LNCAP (cell line): Measurements from ENCODE around the gene JUP.
A peak's percentile ranks its signal among the peaks of the same experiment; 100 is the strongest.

ENCODE experiments used
- CTCF ChIP-seq: fragments of 450-650 bp; IDR thresholded peaks from 2 replicates; pipeline ENCODE4 v1.5.1; 2017; ENCODE audit warnings: mild to moderate bottlenecking

Gene JUP

GRCh38 chr17:41750862-41751261 lies 35.6 kb downstream of the JUP start:
- TF ChIP-seq CTCF = no peak

- no peak for TF ChIP-seq CTCF
These were observed 38.2 kb downstream of the JUP start for GRCh38 chr17:41748275-41748674.

- no peak for TF ChIP-seq CTCF
These were observed 44.8 kb downstream of the JUP start for GRCh38 chr17:41741709-41742108.

- TF ChIP-seq CTCF = no peak
These were observed 46.0 kb downstream of the JUP start for GRCh38 chr17:41740506-41740905.

GRCh38 chr17:41739661-41740352 lies 46.7 kb downstream of the JUP start:
- no peak for TF ChIP-seq CTCF

- TF ChIP-seq CTCF = no peak
These were observed 47.8 kb downstream of the JUP start for GRCh38 chr17:41738801-41739112.

GRCh38 chr17:41738077-41738800 lies 48.3 kb downstream of the JUP start:
- peak; percentile 94 for TF ChIP-seq CTCF
